HEK293 (cell line): ENCODE data around the gene PTPRH.

Experiments used
- CTCF ChIA-PET: fragments of 350-600 bp; formaldehyde crosslinking; extraction: SDS; loops from one replicate; lab custom pipeline; 2021; ENCODE audit warnings: antibody characterized with exemption; lab: Yijun Ruan, JAX
- POLR2A ChIA-PET: fragments of 300-600 bp; formaldehyde crosslinking; extraction: SDS; loops from one replicate; lab custom pipeline; 2020; ENCODE audit warnings: antibody characterized with exemption, inconsistent platforms; lab: Yijun Ruan, JAX
- H3K27ac ChIP-seq: fragments of 200-500 bp; sonication (Bioruptor generic); 2 replicates; pipeline ENCODE4 v1.5.1; 2014; ENCODE audit warnings: low read depth, low read length, control low read depth, inconsistent platforms; ENCODE audit errors: extremely low read depth
- H3K36me3 ChIP-seq, 2 experiments: fragments of 200-500 bp in 1 of 2; sonication (Bioruptor generic) in 1 of 2; 1 replicate in 1 of 2; 2 replicates in 1 of 2; pipeline ENCODE4 v1.5.1; 2014 to 2017; ENCODE audit warnings: inconsistent platforms in 2 of 2, low read length in 2 of 2; ENCODE audit not compliant: control insufficient read depth in 2 of 2, insufficient read depth in 1 of 2
- H3K4me1 ChIP-seq: fragments of 200-500 bp; sonication (Bioruptor generic); 2 replicates; pipeline ENCODE4 v1.5.1; 2014; ENCODE audit warnings: mild to moderate bottlenecking, low read length, inconsistent platforms; ENCODE audit not compliant: control insufficient read depth, insufficient read depth
- H3K4me3 ChIP-seq: 2 replicates; pipeline ENCODE4 v1.5.1; 2011; ENCODE audit warnings: low read depth, mild to moderate bottlenecking, control low read depth, low read length, moderate library complexity
- H3K9me3 ChIP-seq: fragments of 200-500 bp; sonication (Bioruptor generic); 2 replicates; pipeline ENCODE4 v1.5.1; 2014; ENCODE audit warnings: low read depth, low read length, inconsistent platforms; ENCODE audit not compliant: control insufficient read depth, insufficient read depth
- KLF7 ChIP-seq: fragments of 450-650 bp; formaldehyde crosslinking; IDR thresholded peaks from 2 replicates; pipeline ENCODE4 v1.5.1; 2016; ENCODE audit warnings: missing biosample characterization, missing genetic modification characterization, borderline replicate concordance
- PATZ1 ChIP-seq: fragments of 450-650 bp; formaldehyde crosslinking; IDR thresholded peaks from 2 replicates; pipeline ENCODE4 v1.5.1; 2016; ENCODE audit warnings: missing biosample characterization, missing genetic modification characterization
- REPIN1 ChIP-seq: fragments of 450-650 bp; formaldehyde crosslinking; IDR thresholded peaks from 2 replicates; pipeline ENCODE4 v1.5.1; 2017; ENCODE audit warnings: missing biosample characterization, missing genetic modification characterization, low read depth
- SCRT2 ChIP-seq: fragments of 450-650 bp; formaldehyde crosslinking; IDR thresholded peaks from 2 replicates; pipeline ENCODE4 v1.5.1; 2016; ENCODE audit warnings: missing biosample characterization, missing genetic modification characterization
- ZBTB17 ChIP-seq: fragments of 450-650 bp; formaldehyde crosslinking; IDR thresholded peaks from 2 replicates; pipeline ENCODE4 v1.5.1; 2016; ENCODE audit warnings: missing biosample characterization, missing genetic modification characterization
- ZBTB21 ChIP-seq: fragments of 450-650 bp; formaldehyde crosslinking; IDR thresholded peaks from 2 replicates; pipeline ENCODE4 v1.5.1; 2017; ENCODE audit warnings: missing biosample characterization, missing genetic modification characterization
- ZNF214 ChIP-seq: fragments of 450-650 bp; formaldehyde crosslinking; IDR thresholded peaks from 2 replicates; pipeline ENCODE4 v1.5.1; 2017; ENCODE audit warnings: missing biosample characterization, mild to moderate bottlenecking, missing genetic modification characterization, borderline replicate concordance
- ZNF26 ChIP-seq: fragments of 450-650 bp; formaldehyde crosslinking; IDR thresholded peaks from 2 replicates; pipeline ENCODE4 v1.5.1; 2016; ENCODE audit warnings: missing biosample characterization, missing genetic modification characterization
- ZNF488 ChIP-seq: fragments of 450-650 bp; formaldehyde crosslinking; IDR thresholded peaks from 2 replicates; pipeline ENCODE4 v1.5.1; 2016; ENCODE audit warnings: missing biosample characterization, missing genetic modification characterization
- ZNF580 ChIP-seq: fragments of 450-650 bp; formaldehyde crosslinking; IDR thresholded peaks from 2 replicates; pipeline ENCODE4 v1.5.1; 2016; ENCODE audit warnings: missing biosample characterization, missing genetic modification characterization
- ZNF629 ChIP-seq: fragments of 450-650 bp; formaldehyde crosslinking; IDR thresholded peaks from 2 replicates; pipeline ENCODE4 v1.5.1; 2017; ENCODE audit warnings: missing biosample characterization, missing genetic modification characterization
- ZNF664 ChIP-seq: fragments of 450-650 bp; formaldehyde crosslinking; IDR thresholded peaks from 2 replicates; pipeline ENCODE4 v1.5.1; 2016; ENCODE audit warnings: missing biosample characterization, missing genetic modification characterization
- ZNF707 ChIP-seq: fragments of 450-650 bp; formaldehyde crosslinking; IDR thresholded peaks from 2 replicates; pipeline ENCODE4 v1.5.1; 2016; ENCODE audit warnings: missing biosample characterization, missing genetic modification characterization
- ZNF76 ChIP-seq: fragments of 450-650 bp; formaldehyde crosslinking; IDR thresholded peaks from 2 replicates; pipeline ENCODE4; 2016; ENCODE audit warnings: low read depth, missing biosample characterization, missing genetic modification characterization, borderline replicate concordance
- ZSCAN30 ChIP-seq: fragments of 450-650 bp; IDR thresholded peaks from 2 replicates; pipeline ENCODE4 v1.5.1; 2018; ENCODE audit warnings: missing biosample characterization, mild to moderate bottlenecking, missing genetic modification characterization, moderate library complexity

Gene PTPRH

GRCh38 chr19:55197528-55197927 lies 11.8 kb downstream of the PTPRH start:
- H3K9me3 ChIP-seq, result no peaks in the 10 kb centered on the region
- H3K36me3 ChIP-seq, result no peaks in the 10 kb centered on the region
- no peak overlapping the region for H3K27ac ChIP-seq
- TF ChIP-seq ZNF76 (tag by site-specific recombination) (peak; percentile 94), ZNF214 (tag by site-specific recombination) (no peak), ZNF664 (tag by site-specific recombination) (no peak), ZNF629 (tag by site-specific recombination) (0 out of 2 replicates have a peak, but pooled peaks have one; percentile 16), KLF7 (tag by site-specific recombination) (no peak), ZNF707 (tag by site-specific recombination) (no peak), ZNF26 (tag by site-specific recombination) (no peak), ZNF488 (no peak), ZSCAN30 (tag by site-specific recombination) (no peak), ZBTB21 (0 out of 2 replicates have a peak, but pooled peaks have one; percentile 35)
- TF ChIP-seq, all 188 proteins: peak for 3
- POLR2A ChIA-PET, result interaction anchor here (0.6 kb wide), 1 partner anchor 69 kb away, joined by 3 read pairs; no protein-coding TSS in a partner anchor
- Histone ChIP-seq H3K4me3 (no peak overlapping the region), H3K4me1 (no peaks in the 10 kb centered on the region)
- CTCF ChIA-PET, result interaction anchor here (0.6 to 2.6 kb wide), 3 partner anchors 32 to 225 kb away, joined by 3 to 12 read pairs (median 3); partner anchors contain the start of gene DNAAF3

GRCh38 chr19:55196803-55197202 lies 12.5 kb downstream of the PTPRH start:
- ChIA-PET POLR2A (interaction anchor here (0.7 kb wide), 1 partner anchor 59 kb away, joined by 3 read pairs; no protein-coding TSS in a partner anchor), CTCF (no interaction called here)
- Histone ChIP-seq H3K27ac (no peak overlapping the region), H3K9me3 (no peaks in the 10 kb centered on the region), H3K36me3 (no peaks in the 10 kb centered on the region), H3K4me1 (no peaks in the 10 kb centered on the region), H3K4me3 (no peak overlapping the region)
- TF ChIP-seq ZNF580 (no peak), ZNF76 (tag by site-specific recombination) (peak; percentile 50; the same call in 1 of the 2 replicates), PATZ1 (no peak)

- Histone ChIP-seq H3K36me3 (no peaks in the 10 kb centered on the region), H3K9me3 (no peaks in the 10 kb centered on the region), H3K4me1 (no peaks in the 10 kb centered on the region), H3K27ac (no peak overlapping the region), H3K4me3 (no peak overlapping the region)
- no peak for TF ChIP-seq ZBTB17
- TF ChIP-seq REPIN1 (tag by site-specific recombination), result no peak
- TF ChIP-seq SCRT2 (tag by site-specific recombination), result no peak
- CTCF ChIA-PET, result interaction anchor here (0.8 to 0.9 kb wide), 2 partner anchors 11 to 99 kb away, joined by 3 to 7 read pairs; no protein-coding TSS in a partner anchor
- POLR2A ChIA-PET, result interaction anchor here (0.7 kb wide), 1 partner anchor 39 kb away, joined by 4 read pairs; no protein-coding TSS in a partner anchor
Observed at GRCh38 chr19:55193481-55193880, 15.8 kb downstream of the PTPRH start.
